ENCODE data around the gene ZNF630.
"Not testable (repeated sequence)": the region's sequence is repeated elsewhere in the genome, so short reads cannot be mapped to it uniquely, and the experiment has no call there.

Gene ZNF630

GRCh38 chrX:48071064-48071985, at the start of gene ZNF630:
ZNF630 (minus strand) TSS chrX:48071640; CDS start chrX:48066886, 4,754 bp downstream.
- peak; percentile 32 to 88 (median 66) for DNase-seq
- intact Hi-C loops (cut with DNase I): no loop called here

GRCh38 chrX:48107717-48108116, 36.3 kb upstream of the ZNF630 start:
- no peak for DNase-seq
- intact Hi-C loops (cut with DNase I): no loop called here

DNA sequence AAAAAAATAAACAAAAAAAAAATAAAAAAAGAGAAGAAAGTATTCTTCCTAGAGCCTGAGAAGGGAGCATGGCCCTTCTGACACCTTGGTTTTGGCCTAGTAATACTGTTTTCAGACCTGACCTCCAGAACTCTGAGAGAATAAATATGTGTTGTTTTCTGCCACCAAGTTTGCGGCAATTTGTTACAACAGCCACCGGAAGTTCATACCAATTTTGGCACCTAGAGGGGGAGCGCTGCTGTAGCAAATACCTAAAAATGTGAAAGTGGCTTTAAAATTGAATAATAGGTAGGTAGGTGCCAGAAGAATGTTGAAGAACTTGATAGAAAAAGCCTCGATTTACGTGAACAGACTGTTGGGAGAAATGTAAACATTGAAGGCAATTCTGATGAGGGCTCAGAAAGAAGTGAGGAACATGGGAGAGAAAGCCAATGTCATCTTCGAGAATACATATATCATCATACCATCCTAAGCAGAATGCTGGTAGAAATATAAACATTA, 31.5 kb upstream of the ZNF630 start:
- intact Hi-C loops (cut with DNase I): no loop called here
- no peak for DNase-seq

DNA sequence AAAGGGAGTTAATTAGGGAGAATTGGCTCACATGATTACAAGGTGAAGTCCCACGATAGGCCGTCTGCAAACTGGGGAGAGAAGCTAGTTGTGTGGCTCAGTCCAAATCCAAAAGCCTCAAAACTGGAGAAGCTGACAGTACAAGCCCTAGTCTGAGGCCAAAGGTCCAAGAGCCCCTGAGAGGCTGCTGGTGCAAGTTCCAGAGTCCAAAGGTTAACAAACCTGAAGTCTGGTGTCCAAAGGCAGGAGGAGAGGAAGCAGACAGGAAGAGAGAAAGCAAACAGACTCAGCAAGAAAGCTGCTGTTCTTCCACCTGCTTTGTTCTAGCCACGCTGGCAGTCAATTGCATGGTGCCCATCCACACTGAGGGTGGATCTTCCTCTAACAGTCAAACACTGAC, 30.0 kb upstream of the ZNF630 start:
- intact Hi-C loops (cut with DNase I): no loop called here
- DNase-seq: no peak

DNA sequence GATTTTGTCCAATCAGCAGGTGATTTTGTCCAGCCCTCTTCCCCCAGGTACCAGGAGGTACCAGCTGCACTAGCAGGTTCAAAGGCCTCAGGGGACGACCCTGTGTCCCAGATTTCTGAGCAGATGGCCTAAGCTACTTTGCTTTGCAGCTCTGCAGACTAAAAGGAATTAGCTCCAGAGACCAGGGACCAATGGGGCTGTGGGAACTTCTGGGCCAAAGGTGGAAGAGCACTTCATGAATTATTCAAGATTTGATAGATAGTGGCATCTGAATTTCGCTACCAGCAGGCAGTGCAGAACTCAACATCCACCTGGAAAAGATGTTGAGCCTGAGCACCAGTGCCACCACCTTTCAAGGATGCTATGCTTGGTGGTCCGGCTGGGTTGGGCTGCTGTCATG, 21.1 kb upstream of the ZNF630 start:
- DNase-seq; intact Hi-C loops (cut with DNase I): not testable (repeated sequence)

DNA sequence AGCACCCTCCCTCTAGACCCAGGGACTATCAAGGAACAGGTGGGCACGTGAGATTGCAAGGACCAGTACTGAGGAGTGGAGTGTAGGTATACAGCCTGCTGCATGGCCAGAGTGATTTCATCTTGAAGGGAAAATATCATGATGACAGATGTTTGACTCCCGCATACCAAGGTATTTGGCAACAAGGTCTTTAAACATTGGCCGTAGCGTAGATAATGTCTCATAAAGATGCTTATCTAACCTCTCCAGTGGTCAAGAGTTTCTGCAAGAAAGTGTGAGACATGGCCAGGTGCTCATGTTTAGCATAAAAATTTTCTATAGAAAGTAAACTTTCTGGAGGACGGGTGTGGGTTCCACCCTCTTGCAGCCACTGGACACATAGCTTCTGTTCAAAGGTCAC, 18.7 kb upstream of the ZNF630 start:
- intact Hi-C loops (cut with DNase I): no loop called here
- no peak for DNase-seq

- no peak for DNase-seq
- intact Hi-C loops (cut with DNase I): no loop called here
These were observed 14.6 kb upstream of the ZNF630 start for GRCh38 chrX:48086082-48086481.

- no peak for DNase-seq
- intact Hi-C loops (cut with DNase I): no loop called here
These were observed 12.3 kb upstream of the ZNF630 start for GRCh38 chrX:48083706-48084105.

GRCh38 chrX:48083212-48083611, 11.8 kb upstream of the ZNF630 start:
- DNase-seq: peak in 37 of 42 donors; percentile 4 to 86 (median 38)
- intact Hi-C loops (cut with DNase I): no loop called here

DNA sequence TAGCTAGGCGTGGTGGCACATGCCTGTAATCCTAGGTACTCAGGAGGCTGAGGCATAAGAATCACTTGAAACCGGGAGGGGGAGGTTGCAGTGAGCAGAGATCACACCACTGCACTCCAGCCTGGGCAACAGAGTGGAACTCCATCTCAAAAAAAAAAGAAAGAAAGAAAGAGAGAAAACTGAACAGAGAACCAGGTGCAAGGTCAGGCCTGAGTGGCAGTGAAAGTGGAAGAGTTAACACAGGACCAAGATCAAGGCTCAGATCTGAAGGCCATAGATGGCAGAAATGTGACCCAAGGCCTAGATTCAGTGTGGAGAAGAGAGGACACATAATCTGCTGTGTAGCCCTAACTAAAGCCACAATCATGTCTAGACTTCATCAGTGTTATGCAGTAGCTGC, 4.9 kb upstream of the ZNF630 start:
- intact Hi-C loops (cut with DNase I): no loop called here
- no peak for DNase-seq

DNA sequence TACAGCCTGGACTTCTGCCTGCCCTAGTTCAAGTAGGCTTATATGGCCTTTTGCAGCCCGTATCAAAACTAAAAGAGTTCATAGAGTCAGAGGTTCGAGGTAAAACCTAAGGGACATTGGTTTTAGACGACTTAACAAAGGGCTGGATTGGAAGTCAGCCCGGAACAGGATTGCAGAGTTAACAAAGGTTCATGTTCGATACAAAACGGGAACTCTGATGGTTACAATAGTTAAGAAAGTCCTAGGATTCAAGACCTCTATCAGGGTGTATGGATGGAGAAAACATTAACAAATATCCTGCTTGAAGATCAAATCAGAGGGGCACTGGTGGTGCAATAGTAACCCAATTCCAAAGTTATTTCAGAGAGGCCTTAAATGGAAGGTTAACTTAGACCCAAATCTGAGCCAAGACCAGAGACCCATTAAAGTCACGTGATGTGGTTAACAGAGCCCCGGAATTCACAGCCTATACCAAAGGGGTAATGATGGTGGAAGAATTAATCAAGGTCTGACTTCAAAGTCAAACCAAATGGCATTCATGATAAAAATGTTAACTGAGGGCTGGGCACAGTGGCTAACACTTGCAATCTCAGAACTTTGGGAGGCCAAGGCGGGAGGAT, 656 bp upstream of the ZNF630 start:
- DNase-seq: no peak
- intact Hi-C loops (cut with DNase I): no loop called here

DNA sequence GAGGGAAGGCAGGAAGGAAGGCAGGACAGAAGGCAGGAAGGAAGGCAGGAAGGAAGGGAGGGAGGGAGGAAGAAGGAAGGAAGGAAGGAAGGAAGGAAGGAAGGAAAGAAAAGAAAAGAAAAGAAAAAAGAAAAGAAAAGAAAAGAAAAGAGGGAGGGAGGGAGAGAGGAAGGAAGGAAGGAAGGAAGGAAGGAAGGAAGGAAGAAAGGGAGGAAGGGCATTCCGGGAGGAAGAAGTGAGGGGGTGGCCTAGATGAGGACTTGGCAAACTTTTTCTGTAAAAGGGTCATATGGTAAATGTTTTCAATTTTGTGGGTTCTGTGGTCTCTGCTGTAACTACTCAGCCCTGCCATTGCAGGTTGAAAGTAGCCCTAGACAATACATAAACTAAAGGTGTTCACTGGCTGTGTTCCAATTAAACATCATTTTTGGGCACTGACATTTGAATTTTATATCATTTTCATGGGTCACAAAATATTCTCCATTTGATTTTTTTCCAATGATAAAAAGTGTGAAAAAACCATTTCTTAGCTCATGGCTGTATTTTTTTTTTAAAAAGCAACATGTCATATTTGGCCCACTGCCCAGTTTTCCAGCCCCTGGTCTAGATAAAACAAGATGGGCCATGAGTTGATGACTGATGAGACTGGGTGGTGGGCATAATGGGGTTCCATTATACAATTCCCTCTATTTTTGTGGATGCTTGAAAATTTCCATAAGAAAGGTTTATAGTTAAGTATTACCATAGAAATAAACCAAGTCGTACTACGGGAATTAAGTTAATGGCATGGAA, 3.1 kb downstream of the ZNF630 start:
- intact Hi-C loops (cut with DNase I): no loop called here
- no peak for DNase-seq

DNA sequence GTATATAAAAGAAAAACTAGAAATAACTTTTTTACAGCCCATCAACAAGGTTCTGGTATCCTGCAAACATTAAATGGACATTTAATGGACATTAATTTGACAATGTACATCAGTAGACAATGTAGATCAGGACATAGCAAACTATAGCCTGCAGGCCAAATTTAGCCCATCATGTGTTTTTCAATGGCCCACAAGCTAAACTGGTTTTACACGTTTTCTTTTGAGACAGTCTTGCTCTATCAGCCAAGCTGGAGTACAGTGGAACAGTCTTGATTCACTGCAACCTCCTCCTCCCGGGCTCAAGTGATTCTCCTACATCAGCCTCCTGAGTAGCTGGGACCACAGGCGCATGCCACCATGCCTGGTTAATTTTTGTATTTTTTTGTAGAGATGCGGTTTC, 7.2 kb downstream of the ZNF630 start:
- intact Hi-C loops (cut with DNase I): no loop called here
- no peak for DNase-seq

DNA sequence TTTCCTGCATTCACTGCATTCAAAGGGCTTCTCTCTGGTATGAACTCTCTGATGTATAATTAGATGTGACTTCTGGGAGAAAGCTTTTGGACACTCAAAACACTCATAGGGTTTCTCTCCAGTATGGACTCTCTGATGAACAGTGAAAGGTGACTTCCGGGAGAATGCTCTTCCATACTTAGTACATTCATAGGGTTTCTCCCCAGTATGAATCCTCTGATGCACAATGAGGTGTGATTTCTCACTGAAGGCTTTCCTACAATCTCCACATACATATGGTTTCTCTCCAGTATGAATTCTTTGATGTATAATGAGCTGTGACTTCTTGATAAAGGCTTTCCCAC, 12.2 kb downstream of the ZNF630 start:
- DNase-seq: no peak
- intact Hi-C loops (cut with DNase I): no loop called here

- intact Hi-C loops (cut with DNase I): no loop called here
- no peak for DNase-seq
These were observed 12.7 kb downstream of the ZNF630 start for GRCh38 chrX:48058621-48059295.

- DNase-seq: no peak
- intact Hi-C loops (cut with DNase I): no loop called here
These were observed 24.6 kb downstream of the ZNF630 start for GRCh38 chrX:48046846-48047245.

- DNase-seq: no peak
- intact Hi-C loops (cut with DNase I): no loop called here
These were observed 25.8 kb downstream of the ZNF630 start for GRCh38 chrX:48045410-48046311.

DNA sequence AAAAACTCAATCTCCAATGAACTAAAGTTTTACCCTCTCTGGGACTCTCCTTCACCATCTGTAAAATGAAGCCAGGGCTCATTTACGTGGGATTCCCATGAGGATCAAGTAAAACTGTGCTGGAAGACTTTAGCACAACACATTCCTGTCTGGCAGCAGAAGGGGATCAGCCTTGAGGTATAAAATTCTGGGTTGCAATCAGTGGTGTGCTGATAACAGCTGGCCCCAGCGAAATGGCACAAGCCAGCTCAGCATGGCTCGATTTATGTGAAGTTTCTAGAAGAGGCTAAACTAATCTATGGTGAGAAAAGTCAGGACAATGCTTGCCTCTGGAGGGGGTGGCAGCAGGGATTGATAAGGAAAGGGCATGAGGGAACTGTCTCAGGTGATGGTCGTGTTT, 28.4 kb downstream of the ZNF630 start:
- intact Hi-C loops (cut with DNase I): no loop called here

More for the DNA sequence above, 28.4 kb downstream of the ZNF630 start:
- DNase-seq: no peak
